Endothelial cell of umbilical vein (primary cell): ENCODE measurements around the gene NRXN3. TPM values are rescaled to one million over a fixed set of nuclear protein-coding genes. Genes with fewer than 3 reads are reported as not detected.

Experiments
- BruUV-seq: library from RNA; stranded (reverse); fragments of 400-500 nt; replicated peaks from 2 replicates; lab custom pipeline; 2021; lab: Mats Ljungman, UMichigan
- CTCF ChIA-PET: fragments of 300-600, 350-600 bp; sonication (Branson Sonifier 250); formaldehyde crosslinking; loops from one replicate; lab custom pipeline; 2021; ENCODE audit warnings: antibody characterized with exemption, inconsistent platforms; lab: Charles Lee
- POLR2A ChIA-PET: fragments of 300-600, 350-600 bp; sonication (Branson Sonifier 250); formaldehyde crosslinking; loops from one replicate; lab custom pipeline; 2021; ENCODE audit warnings: antibody characterized with exemption, inconsistent platforms; lab: Charles Lee
- DNase-seq: peaks from one replicate; pipeline ENCODE4 v3.0.0-alpha.2; 2011; ENCODE audit warnings: low read depth, low spot score
- FAIRE-seq: peaks from 2 replicates; lab custom pipeline; 2011; peaks lifted over from hg19 to GRCh38; lab: Jason Lieb, UNC
- H2AFZ ChIP-seq: 2 replicates; pipeline ENCODE4 v1.6.0; 2012; ENCODE audit warnings: low read depth, low read length, control low read depth, inconsistent platforms
- H3K27ac ChIP-seq: 2 replicates; pipeline ENCODE4 v1.5.1; 2011; ENCODE audit warnings: low read depth, mild to moderate bottlenecking, control low read depth, low read length, moderate library complexity; ENCODE audit not compliant: insufficient read depth
- H3K27me3 ChIP-seq, 2 experiments: 2 replicates each; pipeline versions ENCODE4 v1.6.0 to v1.6.1; 2011; ENCODE audit warnings: low read length in 2 of 2, mixed read lengths in 1 of 2; ENCODE audit not compliant: control insufficient read depth in 2 of 2, insufficient read depth in 2 of 2
- H3K36me3 ChIP-seq, 2 experiments: 2 replicates in 1 of 2; 3 replicates in 1 of 2; pipeline ENCODE4 v1.5.1; 2011; ENCODE audit warnings: low read length in 2 of 2, mild to moderate bottlenecking in 1 of 2, moderate library complexity in 1 of 2; ENCODE audit not compliant: control insufficient read depth in 2 of 2, insufficient read depth in 2 of 2; ENCODE audit errors: extremely low read depth in 1 of 2
- H3K4me1 ChIP-seq: 3 replicates; pipeline ENCODE4 v1.5.1; 2011; ENCODE audit warnings: mild to moderate bottlenecking, low read length; ENCODE audit not compliant: control insufficient read depth, insufficient read depth; ENCODE audit errors: extremely low read depth
- H3K4me2 ChIP-seq: 2 replicates; pipeline ENCODE4 v1.6.1; 2011; ENCODE audit warnings: low read length, control low read depth, mixed read lengths; ENCODE audit not compliant: insufficient read depth
- H3K4me3 ChIP-seq, 3 experiments: fragments of 200-600 bp in 1 of 3; sonication (generic), shearing (Covaris generic) in 1 of 3; replicated peaks in 1 of 3; 2 replicates each; pipeline ENCODE4 v1.5.1; 2011 to 2016; ENCODE audit warnings: control low read depth in 3 of 3, low read length in 3 of 3, mild to moderate bottlenecking in 2 of 3, inconsistent platforms in 1 of 3, low read depth in 1 of 3, moderate library complexity in 1 of 3; ENCODE audit not compliant: insufficient read depth in 1 of 3
- H3K79me2 ChIP-seq: 2 replicates; pipeline ENCODE4 v1.6.0; 2012; ENCODE audit warnings: low read length, inconsistent platforms; ENCODE audit not compliant: control insufficient read depth, insufficient read depth
- H3K9ac ChIP-seq: replicated peaks from 2 replicates; pipeline ENCODE3; 2011; ENCODE audit warnings: low read length, control low read depth; ENCODE audit not compliant: insufficient read depth; ENCODE audit errors: extremely low read depth
- H3K9me1 ChIP-seq: replicated peaks from 3 replicates; pipeline ENCODE4 v1.6.0; 2011; ENCODE audit warnings: mild to moderate bottlenecking, low read length; ENCODE audit not compliant: control insufficient read depth, insufficient read depth; ENCODE audit errors: extremely low read depth
- H3K9me3 ChIP-seq: replicated peaks from 2 replicates; pipeline ENCODE4 v1.5.1; 2012; ENCODE audit warnings: low read length, inconsistent platforms; ENCODE audit not compliant: control insufficient read depth, insufficient read depth
- H4K20me1 ChIP-seq: replicated peaks from 2 replicates; pipeline ENCODE3; 2011; ENCODE audit warnings: mild to moderate bottlenecking, low read length; ENCODE audit not compliant: control insufficient read depth, insufficient read depth; ENCODE audit errors: extremely low read depth
- CTCF ChIP-seq, 2 donors: IDR thresholded peaks; 1 replicate in 1 of 2; 2 replicates in 1 of 2; pipeline ENCODE4 v1.5.1; 2011; ENCODE audit warnings: low read length in 2 of 2, mild to moderate bottlenecking in 2 of 2, moderate library complexity in 2 of 2, control low read depth in 1 of 2, inconsistent platforms in 1 of 2, low read depth in 1 of 2; ENCODE audit not compliant: insufficient read depth in 1 of 2; ENCODE audit errors: extremely low read depth in 1 of 2
- EZH2 ChIP-seq: IDR thresholded peaks from 2 replicates; pipeline ENCODE4 v1.6.1; 2012; ENCODE audit warnings: borderline replicate concordance, low read depth, mild to moderate bottlenecking, moderate library complexity, low read length, inconsistent platforms; ENCODE audit not compliant: severe bottlenecking
- FOS ChIP-seq: IDR thresholded peaks from 2 replicates; pipeline ENCODE4 v1.6.1; 2011; ENCODE audit warnings: mild to moderate bottlenecking, low read length, moderate library complexity, borderline replicate concordance; ENCODE audit not compliant: insufficient read depth
- GATA2 ChIP-seq: IDR thresholded peaks from 2 replicates; pipeline ENCODE4 v1.7.0; 2011; ENCODE audit warnings: low read depth, mild to moderate bottlenecking, moderate library complexity, mixed read lengths, low read length; ENCODE audit not compliant: insufficient read length, insufficient read depth
- JUN ChIP-seq: IDR thresholded peaks from 2 replicates; pipeline ENCODE4 v1.6.1; 2011; ENCODE audit warnings: borderline replicate concordance, low read depth; ENCODE audit not compliant: insufficient read length, insufficient read depth
- MAX ChIP-seq: IDR thresholded peaks from 2 replicates; pipeline ENCODE4 v1.6.1; 2011; ENCODE audit not compliant: insufficient read depth, insufficient read length
- MYC ChIP-seq: IDR thresholded peaks from one replicate; pipeline ENCODE4 v1.6.1; 2011; ENCODE audit warnings: mild to moderate bottlenecking, low read depth, low read length
- POLR2A ChIP-seq: IDR thresholded peaks from 2 replicates; pipeline ENCODE4 v1.6.1; 2012; ENCODE audit warnings: low read depth, mild to moderate bottlenecking, control low read depth, low read length
- POLR2AphosphoS5 ChIP-seq: IDR thresholded peaks from 2 replicates; pipeline ENCODE4 v1.6.1; 2012; ENCODE audit warnings: low read depth, mild to moderate bottlenecking, control low read depth, low read length, moderate library complexity; ENCODE audit not compliant: insufficient read depth
- dilution Hi-C: fragments of 300-500 bp; cut with MboI; formaldehyde crosslinking; loops from one replicate; pipeline ENCODE4 v1.15.0; 2019; ENCODE audit warnings: low sequenced_read_pairs; ENCODE audit not compliant: extremely low pct_ligation_motif_present
- intact Hi-C: fragments of 100-400 bp; cut with micrococcal nuclease; formaldehyde crosslinking; loops from one replicate; pipeline ENCODE4 v1.10.0; 2022
- polyA plus RNA-seq, 4 experiments: library from polyadenylated mRNA; depleted of rRNA in 3 of 4; stranded (reverse) in 3 of 4; unstranded in 1 of 4; fragments of >200 nt; gene quantifications; 2 replicates each; pipeline versions ENCODE4 v1.2.1 to v1.2.3, GENCODE V29; 2011 to 2012; ENCODE audit warnings: missing spikeins in 1 of 4
- total RNA-seq: library from RNA; stranded (reverse); gene quantifications from 2 replicates; pipeline ENCODE4 v1.2.3, GENCODE V29; 2021

The NRXN3 gene
- total and polyA plus RNA-seq, 2 donors (not counting 3 experiments of a cell fraction or from before 2014, with no cell fraction given), result 0.72 to 4.2 TPM

- no peaks in the 10 kb centered on the region for H3K36me3 ChIP-seq
- intact Hi-C loops (loop anchor here (10.0 kb wide), 1 partner anchor 1584 kb away; no protein-coding TSS in a partner anchor), dilution Hi-C loops (no loop called here)
- no peak overlapping the region for H3K27ac ChIP-seq
- DNase-seq (no peak), FAIRE-seq (no peak)
- no peaks in the 10 kb centered on the region for H3K9me3 ChIP-seq
- ChIA-PET POLR2A (no interaction called here), CTCF (no interaction called here)
- H3K79me2 ChIP-seq, result no peaks in the 10 kb centered on the region
- H3K27me3 ChIP-seq, result peaks cover 0 to 3% of the 10 kb centered on the region in 2 experiments
- no TSS peak for BruUV-seq
- no peak overlapping the region for H3K4me3 ChIP-seq
- H3K9ac ChIP-seq, result no peak overlapping the region
- H4K20me1 ChIP-seq, result no peaks in the 10 kb centered on the region
- H3K4me1 ChIP-seq, result no peaks in the 10 kb centered on the region
- H3K4me2 ChIP-seq, result no peak overlapping the region
- no peaks in the 10 kb centered on the region for H3K9me1 ChIP-seq
- TF ChIP-seq GATA2 (no peak), CTCF (IDR thresholded peaks at IDR 0.05; ENCODE audit: extremely low read depth in 1 of 2, insufficient read depth in 1 of 2, low read depth in 1 of 2, low read length in 2 of 2) (no peak), JUN (no peak), FOS (no peak), MYC (no peak), MAX (no peak), EZH2 (no peak), POLR2AphosphoS5 (no peak), POLR2A (no peak)
- H2AFZ ChIP-seq, result no peak overlapping the region
Measured at GRCh38 chr14:79270361-79270760, 1100.2 kb downstream of the NRXN3 start.
